ENCODE measurements around the gene BRWD1.

BRWD1 gene

DNA sequence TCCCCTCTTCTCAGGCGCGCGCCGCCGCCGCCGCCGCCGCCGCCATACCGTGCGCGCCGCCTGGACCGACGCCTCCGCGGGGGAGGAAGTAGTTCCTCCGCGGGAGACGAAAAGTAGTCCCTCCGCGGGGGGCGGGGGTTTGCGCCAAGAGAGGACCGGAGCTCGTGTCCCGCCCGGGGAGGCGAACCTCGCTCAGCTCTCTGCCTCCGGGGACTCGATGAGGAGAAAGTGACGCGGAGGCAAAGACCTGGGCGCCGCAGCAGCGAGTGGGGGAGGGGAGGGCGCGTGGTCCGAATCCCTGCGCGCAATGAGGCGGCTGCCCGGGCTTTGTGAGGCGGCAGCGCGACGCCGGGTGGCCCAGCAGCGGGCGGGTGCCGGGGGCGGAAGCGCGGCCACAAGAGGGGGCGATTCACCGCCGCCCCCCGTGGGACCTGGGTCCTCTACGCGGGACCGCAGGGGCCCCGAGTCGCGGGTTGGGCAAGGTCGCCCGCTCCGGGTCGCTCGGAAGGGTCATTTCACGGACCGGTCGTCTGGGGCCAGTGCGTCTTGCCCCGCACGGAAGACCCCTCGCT lies at the start of gene BRWD1:
BRWD1 (minus strand) TSS at position 62 of the 572 bp plus-strand sequence. CDS start 141 bp downstream, outside the sequence.
- DNase-seq (ENCODE audit: extremely low read depth in 1 of 2, low read depth in 1 of 2): peak; percentile 52 to 55

DNA sequence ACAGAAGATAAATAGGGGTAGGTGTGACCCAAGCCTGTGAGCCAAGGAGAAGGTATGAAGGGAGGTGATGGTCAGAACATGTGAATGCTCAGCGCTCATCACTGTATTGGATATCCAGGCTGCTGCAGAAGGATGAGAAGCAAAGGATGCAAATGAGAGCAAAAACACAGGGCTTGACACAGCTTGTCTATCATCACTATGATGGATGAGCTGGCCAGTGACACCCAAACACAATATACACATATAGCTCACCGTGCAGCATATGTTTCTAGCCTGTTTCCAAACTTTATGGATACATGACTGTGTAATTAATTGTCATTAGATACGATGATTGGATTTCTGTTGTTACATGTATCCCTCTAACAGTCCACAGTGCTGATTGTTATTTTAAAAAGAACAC lies 49.3 kb upstream of the BRWD1 start:
- no peak for DNase-seq (ENCODE audit: extremely low read depth in 1 of 2, low read depth in 1 of 2)

DNA sequence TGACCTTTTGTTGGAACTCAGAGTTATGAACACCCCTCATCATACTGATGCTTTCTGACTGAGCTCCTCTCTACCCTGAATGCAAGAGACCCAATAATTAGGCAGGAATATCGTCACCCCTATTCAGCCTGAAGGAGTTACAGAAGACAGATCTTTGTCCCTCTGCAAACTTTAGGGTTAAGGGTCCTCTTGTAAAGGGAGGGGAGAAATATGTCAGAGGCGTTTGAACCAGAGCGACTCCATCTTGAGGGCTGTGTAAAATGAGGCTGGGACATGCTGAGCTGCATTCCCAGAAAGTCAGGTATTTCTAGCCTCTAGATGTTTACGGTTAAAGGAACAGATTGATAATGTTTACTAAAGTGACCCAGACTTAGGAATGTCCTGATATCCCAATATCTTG lies 46.0 kb upstream of the BRWD1 start:
- DNase-seq (ENCODE audit: extremely low read depth in 1 of 2, low read depth in 1 of 2): no peak

- DNase-seq (ENCODE audit: extremely low read depth in 1 of 2, low read depth in 1 of 2): no peak
These were observed 39.9 kb upstream of the BRWD1 start for GRCh38 chr21:39353295-39353694.

DNA sequence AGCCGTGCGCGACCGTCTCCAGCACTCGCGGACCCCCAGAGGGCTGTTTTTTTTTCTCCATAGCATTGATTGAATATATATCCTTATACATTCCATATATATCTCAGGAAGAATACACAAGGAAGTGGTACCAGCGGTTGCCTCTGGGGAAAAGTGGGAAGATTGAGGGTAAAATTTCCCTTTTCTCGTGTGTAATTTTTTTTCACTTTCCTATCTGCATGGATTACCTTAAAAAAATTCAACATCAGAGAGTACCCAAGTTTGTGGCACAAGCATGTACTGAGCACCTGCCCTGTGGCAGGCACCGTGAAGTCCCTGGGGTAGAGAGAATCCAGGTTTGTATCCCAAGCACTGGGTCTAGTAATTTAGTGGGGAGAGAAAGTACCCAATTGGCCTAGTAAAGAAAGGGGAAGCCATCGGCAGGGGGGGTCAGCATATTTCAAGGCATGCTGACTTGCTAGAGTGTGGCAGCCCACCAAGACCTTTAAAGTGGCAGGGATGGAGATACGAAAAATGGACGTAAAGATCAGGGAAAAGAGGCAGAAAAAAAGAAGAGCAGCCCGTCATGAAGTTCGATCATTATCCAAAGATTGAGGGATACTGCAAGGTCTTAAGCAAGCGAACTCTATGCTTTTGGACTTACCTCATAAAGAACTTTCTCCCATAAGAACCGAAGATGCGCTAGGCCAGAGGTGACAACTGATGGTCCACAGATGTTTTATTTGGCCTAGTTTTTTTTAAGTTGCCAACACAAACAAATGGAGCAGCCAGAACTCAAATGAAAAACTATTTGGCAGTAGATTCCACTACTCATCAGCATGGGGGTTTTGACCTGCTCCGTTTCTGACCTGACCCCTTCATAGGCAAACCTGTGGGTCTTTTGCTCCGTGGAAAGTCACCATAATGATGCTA lies 36.9 kb upstream of the BRWD1 start:
- DNase-seq (ENCODE audit: extremely low read depth in 1 of 2, low read depth in 1 of 2): no peak

DNA sequence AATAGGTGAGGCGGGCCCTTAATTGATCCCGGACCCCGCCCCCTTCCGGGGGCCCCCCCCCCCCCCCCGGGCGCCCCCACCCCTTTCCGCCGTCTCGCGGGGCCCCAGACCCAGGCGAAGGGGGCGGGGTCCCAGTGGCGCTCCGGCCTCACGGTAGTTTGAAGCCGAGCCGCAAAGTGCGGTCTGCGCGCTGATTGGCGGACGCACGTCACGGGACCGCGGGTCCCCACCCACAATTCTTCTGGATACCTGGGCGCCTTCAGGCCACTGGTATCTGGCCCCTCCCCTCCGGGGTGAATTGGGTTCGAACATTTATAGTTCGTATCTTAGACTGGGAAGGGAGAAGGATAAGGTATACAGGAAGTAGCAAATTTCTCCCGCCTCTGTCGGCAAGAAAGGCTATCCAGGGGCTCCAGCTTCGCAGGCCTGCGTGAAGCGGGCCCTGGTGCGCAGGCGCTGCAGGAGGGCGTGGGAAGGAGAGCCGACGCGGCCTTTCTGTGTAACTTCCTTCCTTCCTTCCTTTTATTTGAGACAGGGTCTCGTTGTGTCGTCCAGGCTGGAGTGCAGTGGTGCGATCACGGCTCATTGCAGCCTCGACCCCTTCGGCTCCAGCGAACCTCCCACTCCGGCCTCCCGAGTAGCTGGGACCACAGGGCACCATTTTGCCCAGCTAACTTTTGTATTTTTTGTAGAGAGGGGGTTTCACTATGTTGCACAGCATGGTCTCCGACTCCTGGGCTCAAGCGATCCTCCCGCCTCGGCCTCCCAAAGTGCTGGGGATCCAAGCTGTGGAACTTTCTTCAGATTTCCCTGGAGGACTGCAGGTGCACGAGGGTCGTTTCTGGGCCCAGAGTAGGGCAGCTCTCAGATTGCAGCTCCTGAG lies 36.0 kb upstream of the BRWD1 start:
- peak; percentile 94 to 96 for DNase-seq (ENCODE audit: extremely low read depth in 1 of 2, low read depth in 1 of 2)

DNA sequence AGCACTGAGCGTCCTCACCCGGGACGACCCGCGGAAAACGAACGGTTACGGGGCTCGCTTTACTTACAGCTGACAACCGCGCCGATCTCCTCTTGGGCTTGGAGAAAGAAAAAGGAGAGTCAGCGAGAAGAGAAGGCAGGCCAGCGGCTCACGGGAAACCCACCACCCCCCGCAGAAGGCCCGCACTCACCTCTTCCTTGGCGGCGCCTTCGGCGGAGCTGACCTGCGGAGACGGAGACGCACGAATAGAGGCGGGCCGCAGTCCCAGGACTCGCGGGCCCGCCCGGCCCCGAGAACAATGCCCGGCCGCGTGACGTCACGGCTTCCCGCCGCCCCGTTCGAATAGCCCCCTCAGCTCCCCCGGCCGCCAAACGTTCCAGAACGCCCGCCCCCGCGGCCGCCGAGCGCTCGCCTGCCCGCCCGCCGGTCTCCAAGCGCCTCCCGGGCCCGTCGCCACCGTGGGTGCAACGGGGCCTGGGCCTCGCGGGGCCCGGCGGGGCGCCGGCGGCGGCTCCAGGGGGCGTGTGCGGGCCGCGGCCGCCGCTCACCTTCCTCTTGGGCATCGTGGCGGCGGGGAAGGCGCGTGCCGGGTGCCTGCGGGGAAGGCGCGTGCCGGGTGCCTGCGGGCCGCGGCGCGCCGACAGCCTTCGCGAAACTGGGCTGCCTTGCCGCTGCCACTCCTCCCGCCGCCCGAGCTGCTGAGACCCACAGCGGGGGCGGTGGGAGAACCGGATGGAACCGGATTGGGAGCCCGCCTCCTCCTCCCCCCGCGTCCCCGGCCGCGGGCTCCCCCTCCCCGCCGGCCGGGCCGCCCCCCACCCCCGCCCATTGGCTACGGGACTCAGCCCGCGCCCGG lies 35.2 kb upstream of the BRWD1 start, which contains the start of gene HMGN1:
HMGN1 (minus strand) TSS at position 734 of the 856 bp plus-strand sequence; CDS start at position 563, 171 bp downstream.
- DNase-seq (ENCODE audit: extremely low read depth in 1 of 2, low read depth in 1 of 2): peak; percentile 82 to 85

- DNase-seq (ENCODE audit: extremely low read depth in 1 of 2, low read depth in 1 of 2): no peak
These were observed 34.6 kb upstream of the BRWD1 start for GRCh38 chr21:39348040-39348354.

- DNase-seq (ENCODE audit: extremely low read depth in 1 of 2, low read depth in 1 of 2): no peak
These were observed 34.1 kb upstream of the BRWD1 start for GRCh38 chr21:39347537-39347936.

GRCh38 chr21:39346671-39347331 lies 33.4 kb upstream of the BRWD1 start:
- no peak for DNase-seq (ENCODE audit: extremely low read depth in 1 of 2, low read depth in 1 of 2)

GRCh38 chr21:39346206-39346605 lies 32.8 kb upstream of the BRWD1 start:
- DNase-seq (ENCODE audit: extremely low read depth in 1 of 2, low read depth in 1 of 2): no peak

DNA sequence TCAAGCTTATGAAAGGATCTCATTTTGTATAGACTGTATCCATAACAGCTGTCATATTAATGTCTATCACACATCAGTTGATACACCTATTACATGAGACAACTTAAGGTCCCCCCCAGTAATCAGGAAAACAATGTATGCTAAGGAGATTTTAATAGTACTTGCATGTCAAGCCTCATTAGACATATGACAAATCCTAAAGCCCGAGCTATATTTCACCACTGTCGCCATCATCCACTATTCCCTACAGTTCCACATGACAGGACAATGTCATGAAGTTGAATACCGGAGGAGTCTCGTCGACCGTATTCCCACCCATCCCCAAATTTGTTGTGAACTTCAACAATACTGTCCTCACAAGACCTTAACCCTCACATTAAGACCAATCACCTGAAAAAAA lies 32.0 kb upstream of the BRWD1 start:
- DNase-seq (ENCODE audit: extremely low read depth in 1 of 2, low read depth in 1 of 2): no peak

DNA sequence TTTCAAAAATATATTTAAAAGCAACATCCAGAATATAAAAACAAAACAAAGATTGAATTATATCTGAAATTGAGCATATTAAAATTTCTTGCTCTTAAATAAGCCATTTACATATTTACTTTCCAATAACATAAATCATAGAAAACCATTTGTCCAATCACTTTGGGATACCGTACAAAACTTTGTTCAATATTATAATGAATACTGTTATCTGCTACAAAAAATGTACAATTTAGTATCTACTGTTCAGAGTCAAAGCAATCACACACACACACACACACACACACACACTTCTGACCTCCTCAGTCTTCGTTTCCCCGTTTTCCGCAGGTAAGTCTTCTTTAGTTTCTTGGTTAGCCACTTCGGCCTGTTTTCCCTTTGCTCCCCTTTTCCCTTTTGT lies 31.4 kb upstream of the BRWD1 start:
- no peak for DNase-seq (ENCODE audit: extremely low read depth in 1 of 2, low read depth in 1 of 2)

DNA sequence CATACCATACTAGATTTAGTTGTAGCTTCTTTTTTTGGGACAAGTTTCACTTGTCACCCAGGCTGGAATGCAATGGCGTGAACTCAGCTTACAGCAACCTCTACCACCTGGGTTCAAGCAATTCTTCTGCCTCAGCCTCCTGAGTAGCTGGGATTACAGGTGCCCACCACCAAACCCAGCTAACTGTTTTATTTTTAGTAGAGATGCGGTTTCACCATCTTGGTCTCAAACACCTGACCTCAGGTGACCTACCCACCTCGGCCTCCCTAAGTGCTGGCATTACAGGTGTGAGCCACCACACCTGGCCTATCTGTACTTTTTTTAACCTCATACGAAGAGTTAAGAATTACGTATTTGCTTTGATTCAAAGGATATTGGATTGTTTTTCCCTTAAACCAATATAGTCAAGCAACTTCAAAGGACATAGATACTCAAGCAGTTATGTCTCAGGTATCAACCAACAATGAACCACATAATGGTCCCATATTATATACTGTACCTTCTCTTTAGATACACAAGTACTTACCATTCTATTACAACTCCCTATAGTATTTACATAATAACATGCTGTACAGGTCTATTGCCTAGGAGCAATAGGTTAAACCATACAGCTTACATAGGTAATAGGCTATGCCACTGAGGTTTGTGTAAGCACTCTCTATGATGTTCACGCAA lies 28.0 kb upstream of the BRWD1 start:
- no peak for DNase-seq (ENCODE audit: extremely low read depth in 1 of 2, low read depth in 1 of 2)

GRCh38 chr21:39340687-39341086 lies 27.3 kb upstream of the BRWD1 start:
- no peak for DNase-seq (ENCODE audit: extremely low read depth in 1 of 2, low read depth in 1 of 2)

DNA sequence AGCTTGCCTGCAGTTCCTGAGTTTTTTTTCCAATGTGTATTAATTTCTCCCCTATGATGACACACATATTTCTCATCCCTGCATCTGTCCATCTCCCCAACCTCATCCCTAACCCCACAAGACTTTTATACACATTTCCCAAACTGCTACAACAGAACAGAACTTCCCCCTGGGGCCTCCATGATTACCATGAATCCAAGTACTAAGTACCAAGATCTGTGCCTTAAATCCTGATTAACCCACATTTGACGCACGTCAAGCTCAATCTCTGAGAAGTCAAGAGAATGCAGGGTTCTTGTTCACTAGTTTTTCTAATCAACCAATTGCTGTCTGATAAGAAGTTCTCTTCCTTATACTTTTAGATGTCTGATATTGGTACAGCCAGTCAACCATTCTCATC lies 25.8 kb upstream of the BRWD1 start:
- no peak for DNase-seq (ENCODE audit: extremely low read depth in 1 of 2, low read depth in 1 of 2)

DNA sequence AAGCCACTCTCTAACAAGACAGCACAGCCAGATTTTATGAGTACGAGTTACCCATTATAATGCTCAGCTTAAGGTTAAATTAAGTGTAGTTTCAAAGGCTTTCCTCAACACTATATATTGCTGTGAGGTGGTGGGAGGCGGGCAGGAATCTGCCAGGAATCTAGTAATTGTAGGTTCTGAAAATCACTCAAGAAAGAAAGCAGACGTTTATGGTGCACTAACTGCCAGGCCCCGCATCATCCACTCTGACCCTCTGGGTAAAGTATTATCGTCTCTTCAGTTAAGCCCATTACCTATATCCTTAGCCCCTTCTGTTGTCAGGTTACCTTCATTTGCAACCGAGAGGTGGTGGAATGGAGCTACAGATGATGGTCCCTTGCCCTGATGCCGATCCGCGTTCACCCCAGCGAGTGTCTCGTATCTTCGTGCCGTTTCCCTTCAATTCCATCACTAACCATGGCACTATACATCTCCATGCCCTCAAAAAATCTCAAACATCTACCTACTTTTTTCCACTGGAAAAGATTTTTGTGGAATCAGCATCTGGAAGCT lies 23.1 kb upstream of the BRWD1 start:
- DNase-seq (ENCODE audit: extremely low read depth in 1 of 2, low read depth in 1 of 2): no peak

GRCh38 chr21:39334611-39335010 lies 21.2 kb upstream of the BRWD1 start:
- no peak for DNase-seq (ENCODE audit: extremely low read depth in 1 of 2, low read depth in 1 of 2)

- no peak for DNase-seq (ENCODE audit: extremely low read depth in 1 of 2, low read depth in 1 of 2)
These were observed 18.7 kb upstream of the BRWD1 start for GRCh38 chr21:39332175-39332574.

All from stimulated activated CD8-positive, alpha-beta memory T cell treated with anti-CD3 and anti-CD28 coated beads, Interleukin-7, amount 100 ng/mL, for 48 hours (primary cell).